ENCODE measurements around the gene NUDT13.

Gene NUDT13

GRCh38 chr10:73169320-73169719 is 59.1 kb downstream of the NUDT13 start:
- no peak overlapping the region for H3K4me3 ChIP-seq (replicated peaks in 1 of 2; ENCODE audit: low read depth in 2 of 2, low read length in 2 of 2)
- DNase-seq (ENCODE audit: low read depth in 2 of 2), result no peak
- TF ChIP-seq CTCF (IDR thresholded peaks at IDR 0.05; ENCODE audit: low read depth, low read length), result no peak

- DNase-seq (ENCODE audit: low read depth in 2 of 2), result no peak
- no peak overlapping the region for H3K4me3 ChIP-seq (replicated peaks in 1 of 2; ENCODE audit: low read depth in 2 of 2, low read length in 2 of 2)
- TF ChIP-seq CTCF (IDR thresholded peaks at IDR 0.05; ENCODE audit: low read depth, low read length), result no peak
Measured at GRCh38 chr10:73172867-73173266, 62.6 kb downstream of the NUDT13 start.

- H3K4me3 ChIP-seq (replicated peaks in 1 of 2; ENCODE audit: low read depth in 2 of 2, low read length in 2 of 2), result no peak overlapping the region
- TF ChIP-seq CTCF (IDR thresholded peaks at IDR 0.05; ENCODE audit: low read depth, low read length), result no peak
- no peak for DNase-seq (ENCODE audit: low read depth in 2 of 2)
Measured at GRCh38 chr10:73174148-73174925, 64.1 kb downstream of the NUDT13 start.
